H1 (cell line): ENCODE data around the gene HTR3B. TPM values are rescaled to one million over a fixed set of nuclear protein-coding genes. Genes with fewer than 3 reads are reported as not detected.

Experiments used
- CTCF ChIA-PET: fragments of 300-600 bp; sonication (Branson Sonifier 250); formaldehyde crosslinking; loops from one replicate; lab custom pipeline; 2021; ENCODE audit not compliant: partially characterized antibody; lab: Charles Lee
- POLR2A ChIA-PET: fragments of 300-600 bp; sonication (Branson Sonifier 250); formaldehyde crosslinking; loops from one replicate; lab custom pipeline; 2021; ENCODE audit warnings: inconsistent platforms; ENCODE audit not compliant: partially characterized antibody; lab: Charles Lee
- DNase-seq, 2 experiments: peaks; one replicate each; pipeline versions ENCODE4 v3.0.0 to v3.0.0-alpha.2; 2010 to 2022; ENCODE audit warnings: low spot score in 2 of 2, low read depth in 1 of 2, mixed read lengths in 1 of 2
- FAIRE-seq: peaks from 2 replicates; lab custom pipeline; 2011; peaks lifted over from hg19 to GRCh38; lab: Jason Lieb, UNC
- H2AFZ ChIP-seq: 2 replicates; pipeline ENCODE4 v1.8.1; 2012; ENCODE audit warnings: low read length, inconsistent platforms
- H2AK5ac ChIP-seq: 2 replicates; pipeline ENCODE4 v1.6.1; 2013; ENCODE audit warnings: low read depth, low read length
- H2BK120ac ChIP-seq: replicated peaks from 2 replicates; pipeline ENCODE3; 2013; ENCODE audit warnings: low read depth, low read length, inconsistent platforms
- H2BK12ac ChIP-seq: 2 replicates; pipeline ENCODE4 v1.6.1; 2013; ENCODE audit warnings: low read depth, low read length
- H2BK15ac ChIP-seq: 2 replicates; pipeline ENCODE4 v1.6.1; 2013; ENCODE audit warnings: low read length
- H2BK20ac ChIP-seq: 2 replicates; pipeline ENCODE4 v1.6.1; 2013; ENCODE audit warnings: low read length
- H2BK5ac ChIP-seq: 2 replicates; pipeline ENCODE4 v1.6.1; 2013; ENCODE audit warnings: low read depth, low read length
- H3K14ac ChIP-seq: 2 replicates; pipeline ENCODE4 v1.6.1; 2013; ENCODE audit warnings: inconsistent platforms; ENCODE audit not compliant: insufficient read length
- H3K18ac ChIP-seq: 2 replicates; pipeline ENCODE4 v1.6.1; 2013; ENCODE audit warnings: low read length; ENCODE audit errors: extremely low read depth
- H3K23ac ChIP-seq: 2 replicates; pipeline ENCODE4 v1.6.1; 2013; ENCODE audit warnings: inconsistent platforms; ENCODE audit not compliant: insufficient read length
- H3K23me2 ChIP-seq: 2 replicates; pipeline ENCODE4 v1.6.1; 2013; ENCODE audit warnings: low read depth, low read length
- H3K27ac ChIP-seq: 2 replicates; pipeline ENCODE4 v1.6.1; 2011; ENCODE audit warnings: low read depth, low read length, inconsistent platforms
- H3K27me3 ChIP-seq, 4 experiments: replicated peaks in 1 of 4; 1 replicate in 1 of 4; 2 replicates in 3 of 4; pipeline versions ENCODE4 v1.6.1 to v1.8.1; 2011 to 2013; ENCODE audit warnings: low read length in 3 of 4, mild to moderate bottlenecking in 3 of 4, inconsistent platforms in 2 of 4, mixed read lengths in 2 of 4, moderate library complexity in 1 of 4; ENCODE audit not compliant: control insufficient read depth in 3 of 4, insufficient read depth in 3 of 4; ENCODE audit errors: extremely low read depth in 1 of 4
- H3K36me3 ChIP-seq, 4 experiments: 2 replicates each; pipeline versions ENCODE4 v1.6.1 to v1.8.1; 2011 to 2013; ENCODE audit warnings: mild to moderate bottlenecking in 4 of 4, low read length in 3 of 4, moderate library complexity in 2 of 4, control low read depth in 1 of 4, inconsistent platforms in 1 of 4; ENCODE audit not compliant: insufficient read depth in 4 of 4, control insufficient read depth in 2 of 4
- H3K4ac ChIP-seq: replicated peaks from 2 replicates; pipeline ENCODE3; 2013; ENCODE audit warnings: low read length, low read depth, mixed read lengths, inconsistent platforms; ENCODE audit not compliant: insufficient read length
- H3K4me1 ChIP-seq, 4 experiments: replicated peaks in 1 of 4; 1 replicate in 1 of 4; 2 replicates in 3 of 4; pipeline versions ENCODE4 v1.6.1 to v1.8.1; 2011 to 2013; ENCODE audit warnings: low read length in 3 of 4, inconsistent platforms in 2 of 4, mixed read lengths in 1 of 4; ENCODE audit not compliant: insufficient read depth in 4 of 4, control insufficient read depth in 3 of 4
- H3K4me2 ChIP-seq, 2 experiments: 2 replicates each; pipeline versions ENCODE4 v1.6.1 to v1.8.1; 2011 to 2013; ENCODE audit warnings: low read depth in 2 of 2, low read length in 2 of 2, control low read depth in 1 of 2, inconsistent platforms in 1 of 2, mild to moderate bottlenecking in 1 of 2; ENCODE audit not compliant: insufficient read depth in 1 of 2
- H3K4me3 ChIP-seq, 4 experiments: fragments of 200-600, 300-600 bp in 1 of 4; sonication (generic), shearing (Covaris generic), sonication (Bioruptor Twin) in 1 of 4; 2 replicates each; pipeline versions ENCODE4 v1.5.1 to v1.8.1; 2011 to 2016; ENCODE audit warnings: low read length in 4 of 4, low read depth in 3 of 4, control low read depth in 2 of 4, inconsistent platforms in 2 of 4, mild to moderate bottlenecking in 2 of 4, mixed read lengths in 1 of 4, moderate library complexity in 1 of 4; ENCODE audit not compliant: insufficient read depth in 2 of 4; ENCODE audit errors: extremely low read depth in 1 of 4
- H3K56ac ChIP-seq: replicated peaks from 2 replicates; pipeline ENCODE3; 2013; ENCODE audit warnings: low read depth, mild to moderate bottlenecking, mixed read lengths, low read length, inconsistent platforms; ENCODE audit not compliant: insufficient read length
- H3K79me1 ChIP-seq: 2 replicates; pipeline ENCODE4 v1.6.1; 2013; ENCODE audit warnings: low read depth, low read length, control low read depth
- H3K79me2 ChIP-seq, 2 experiments: 2 replicates each; pipeline versions ENCODE4 v1.6.1 to v1.8.1; 2012 to 2013; ENCODE audit warnings: low read length in 2 of 2, mild to moderate bottlenecking in 2 of 2, inconsistent platforms in 1 of 2; ENCODE audit not compliant: insufficient read depth in 2 of 2, control insufficient read depth in 1 of 2
- H3K9ac ChIP-seq, 4 experiments: replicated peaks in 1 of 4; 1 replicate in 1 of 4; 2 replicates in 3 of 4; pipeline versions ENCODE4 v1.6.1 to v1.8.1; 2011 to 2013; ENCODE audit warnings: low read depth in 3 of 4, low read length in 3 of 4, control low read depth in 2 of 4, mild to moderate bottlenecking in 2 of 4, moderate library complexity in 2 of 4, inconsistent platforms in 1 of 4; ENCODE audit errors: extremely low read depth in 1 of 4
- H3K9me3 ChIP-seq, 2 experiments: 2 replicates each; pipeline versions ENCODE4 v1.6.1 to v1.8.1; 2012 to 2013; ENCODE audit warnings: mild to moderate bottlenecking in 2 of 2, moderate library complexity in 2 of 2, control low read depth in 1 of 2, inconsistent platforms in 1 of 2, low read depth in 1 of 2, low read length in 1 of 2, mixed read lengths in 1 of 2; ENCODE audit not compliant: insufficient read depth in 2 of 2
- H4K20me1 ChIP-seq, 2 experiments: replicated peaks in 1 of 2; 2 replicates each; pipeline versions ENCODE3 to v1.8.1; 2011 to 2013; ENCODE audit warnings: inconsistent platforms in 2 of 2, low read length in 2 of 2, mild to moderate bottlenecking in 1 of 2; ENCODE audit not compliant: insufficient read depth in 2 of 2, control insufficient read depth in 1 of 2
- H4K5ac ChIP-seq: 2 replicates; pipeline ENCODE4 v1.6.1; 2013; ENCODE audit warnings: low read length, low read depth, mixed read lengths, inconsistent platforms; ENCODE audit not compliant: insufficient read length
- H4K8ac ChIP-seq: 2 replicates; pipeline ENCODE4 v1.8.0; 2013; ENCODE audit warnings: mild to moderate bottlenecking, moderate library complexity, low read length, inconsistent platforms; ENCODE audit not compliant: insufficient read depth; ENCODE audit errors: extremely low read depth
- H4K91ac ChIP-seq: replicated peaks from 2 replicates; pipeline ENCODE3; 2013; ENCODE audit warnings: low read length, mixed read lengths, inconsistent platforms; ENCODE audit not compliant: insufficient read length
- CTCF ChIP-seq, 3 experiments: IDR thresholded peaks; 1 replicate in 2 of 3; 2 replicates in 1 of 3; pipeline versions ENCODE4 v1.5.1 to v1.6.1; 2011; ENCODE audit warnings: low read length in 3 of 3, mild to moderate bottlenecking in 3 of 3, inconsistent platforms in 2 of 3, low read depth in 1 of 3, moderate library complexity in 1 of 3; ENCODE audit not compliant: insufficient read depth in 1 of 3; ENCODE audit errors: control extremely low read depth in 1 of 3
- EP300 ChIP-seq, 2 experiments: IDR thresholded peaks; 1 replicate in 1 of 2; 2 replicates in 1 of 2; pipeline ENCODE4 v1.6.1; 2011 to 2012; ENCODE audit warnings: low read depth in 2 of 2, low read length in 2 of 2, mild to moderate bottlenecking in 2 of 2, borderline replicate concordance in 1 of 2, inconsistent platforms in 1 of 2, moderate library complexity in 1 of 2
- WGBS, 2 experiments: shearing (Covaris generic) in 1 of 2; methylation state at CpG; one replicate each; pipeline versions ENCODE4 v1.1.6 to v1.1.7; 2013 to 2015; ENCODE audit warnings: low lambda C conversion rate in 2 of 2, mixed read lengths in 2 of 2, inconsistent platforms in 1 of 2, low coverage in 1 of 2, missing lambda C conversion rate in 1 of 2; ENCODE audit not compliant: insufficient replicate concordance in 2 of 2, insufficient coverage in 1 of 2, insufficient read length in 1 of 2; ENCODE audit errors: extremely low coverage in 1 of 2, missing lambda C conversion rate in 1 of 2; 5-methylcytosine and 5-hydroxymethylcytosine counted together
- polyA plus RNA-seq, 7 experiments: library from polyadenylated mRNA; depleted of rRNA in 3 of 7; stranded (reverse) in 5 of 7; unstranded in 2 of 7; fragments of >200 nt in 5 of 7; fragments of 200-250 nt in 2 of 7; gene quantifications; 1 replicate in 5 of 7; 2 replicates in 1 of 7; 4 replicates in 1 of 7; pipeline versions ENCODE4 v1.2.1 to v1.2.3, GENCODE V29; 2011 to 2013; ENCODE audit warnings: missing spikeins in 2 of 7, mixed read lengths in 2 of 7
- total RNA-seq: library from RNA; stranded (reverse); fragmentation: NEBNext Ultra II Directional; extraction: Animal tissue kit (Norgen Biotek cat#: 25700); gene quantifications from 2 replicates; pipeline ENCODE4 v1.2.1, GENCODE V29; 2021

HTR3B gene
- total and polyA plus RNA-seq, 2 of the 8 experiments (the other 6 are each of a cell fraction or from before 2014, with no cell fraction given): not detected

GRCh38 chr11:113895367-113896155 lies 9.0 kb upstream of the HTR3B start:
- no peak overlapping the region for H3K27ac ChIP-seq
- no peak for FAIRE-seq

More at GRCh38 chr11:113895367-113896155, 9.0 kb upstream of the HTR3B start:
- Histone ChIP-seq H2BK20ac (no peak overlapping the region), H3K4me1 (peaks cover 0 to 13% (median 2%) of the 10 kb centered on the region in 4 experiments; a peak in 4 of 7 replicates), H2BK5ac (no peak overlapping the region), H3K9ac (no peak overlapping the region), H2AFZ (no peak overlapping the region), H3K18ac (no peak overlapping the region), H4K5ac (no peak overlapping the region), H4K8ac (no peak overlapping the region), H2BK15ac (no peak overlapping the region), H3K4me2 (peak overlapping the region; percentile 4 to 44; a peak in 1 of 4 replicates), H3K56ac (no peak overlapping the region), H3K79me1 (no peaks in the 10 kb centered on the region), H3K9me3 (no peaks in the 10 kb centered on the region), H3K23ac (no peak overlapping the region), H3K14ac (no peak overlapping the region), H3K79me2 (no peaks in the 10 kb centered on the region)
- 61% methylated on average over 10 of the region's 10 CpGs; no CpG with 5 or more reads in 1 of the 2 experiments for WGBS, 2 experiments
- CTCF ChIA-PET: interaction anchor here (0.6 to 12.0 kb wide), 66 partner anchors 8 to 385 kb away, joined by 3 to 132 read pairs (median 5); partner anchors contain the start of genes HTR3A and HTR3B
- no peak for DNase-seq
- POLR2A ChIA-PET: interaction anchor here (0.8 to 4.2 kb wide), 4 partner anchors 12 to 33 kb away, joined by 3 to 20 read pairs (median 4); partner anchors contain the start of gene USP28
- TF ChIP-seq EP300 (IDR thresholded peaks at IDR 0.05; ENCODE audit: borderline replicate concordance in 1 of 2, low read depth in 2 of 2, low read length in 2 of 2): no peak
- TF ChIP-seq CTCF (IDR thresholded peaks at IDR 0.05; ENCODE audit: control extremely low read depth in 1 of 3, insufficient read depth in 1 of 3, low read depth in 1 of 3, low read length in 3 of 3): 0 out of 4 replicates have a peak, but pooled peaks of 1 of the 3 experiments have one; percentile 9
- TF ChIP-seq, all 59 proteins: peak for 1
- no peak overlapping the region for H2BK12ac ChIP-seq
- no peaks in the 10 kb centered on the region for H3K27me3 ChIP-seq
- no peak overlapping the region for H2BK120ac ChIP-seq
- H3K23me2 ChIP-seq: no peaks in the 10 kb centered on the region
- H4K20me1 ChIP-seq: no peaks in the 10 kb centered on the region
- no peaks in the 10 kb centered on the region for H3K36me3 ChIP-seq
- H3K4me3 ChIP-seq: no peak overlapping the region
- no peak overlapping the region for H3K4ac ChIP-seq
- no peak overlapping the region for H4K91ac ChIP-seq
- H2AK5ac ChIP-seq: no peak overlapping the region
